ENCODE results near the gene TPK1. TPM values are rescaled to one million over a fixed set of nuclear protein-coding genes. Genes with fewer than 3 reads are reported as not detected.
"Not testable (repeated sequence)": the region's sequence is repeated elsewhere in the genome, so short reads cannot be mapped to it uniquely, and the experiment has no call there.

Gene TPK1
- polyA plus RNA-seq, 10 donors, result 3.2 to 4.5 (median 3.6) TPM

DNA sequence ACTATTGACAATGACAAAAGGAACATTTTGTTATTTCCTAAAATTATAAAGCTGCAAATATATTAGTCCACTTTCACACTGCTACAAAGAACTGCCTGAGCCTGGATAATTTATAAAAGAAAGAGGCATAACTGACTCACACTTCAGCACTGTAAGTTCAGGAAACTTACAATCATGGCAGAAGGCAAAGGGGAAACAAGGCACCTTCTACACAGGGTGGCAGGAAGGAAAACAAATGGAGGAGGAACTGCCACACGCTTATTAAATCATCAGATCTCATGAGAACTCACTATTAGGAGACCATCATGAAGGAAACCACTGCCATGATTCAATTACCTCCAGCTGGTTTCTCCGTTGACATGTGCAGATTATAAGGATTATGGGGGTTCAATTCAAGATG lies 203.1 kb downstream of the TPK1 start:
- no peak for DNase-seq

DNA sequence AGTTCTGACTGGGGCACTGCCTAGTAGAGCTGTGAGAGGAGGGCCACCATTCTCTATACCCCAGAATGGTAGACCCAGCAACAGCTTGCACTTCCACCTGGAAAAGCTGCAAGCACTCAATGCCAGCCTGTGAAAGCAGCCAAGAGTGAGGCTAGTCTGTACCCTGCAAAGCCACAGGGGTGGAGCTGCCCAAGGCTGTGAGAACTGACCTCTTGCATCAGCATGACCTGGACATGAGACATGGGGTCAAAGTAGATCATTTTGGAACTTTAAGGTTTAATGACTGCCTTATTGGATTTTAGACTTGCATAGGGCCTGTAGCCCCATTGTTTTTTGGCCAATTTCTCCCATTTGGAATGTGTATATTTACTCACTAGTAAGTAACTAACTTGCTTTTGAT lies 206.3 kb downstream of the TPK1 start:
- DNase-seq, result no peak

GRCh38 chr7:144629011-144629410 lies 206.8 kb downstream of the TPK1 start:
- no peak for DNase-seq

GRCh38 chr7:144628176-144628575 lies 207.7 kb downstream of the TPK1 start:
- DNase-seq, result no peak

- no peak for DNase-seq
These were observed 213.1 kb downstream of the TPK1 start for GRCh38 chr7:144622745-144623144.

DNA sequence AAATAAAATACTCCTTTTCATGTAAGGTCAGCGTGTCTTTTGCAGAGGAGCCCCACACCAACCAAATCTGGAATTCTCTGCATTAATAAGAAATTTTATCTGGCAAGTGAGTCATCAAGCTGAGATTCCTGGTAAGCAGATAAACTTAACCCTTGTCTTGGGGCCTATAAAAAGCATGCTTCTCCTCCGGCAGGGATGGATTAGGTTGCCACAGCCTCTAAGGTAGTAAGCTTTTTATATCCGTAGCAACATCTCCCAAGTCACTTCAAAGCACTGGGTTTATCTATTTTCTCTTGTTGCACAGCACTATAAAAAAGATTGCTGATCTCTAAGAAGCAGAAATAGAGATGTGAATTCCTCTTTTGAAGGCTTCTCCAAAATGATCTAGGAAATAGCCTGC lies 229.6 kb downstream of the TPK1 start:
- DNase-seq, result peak in 1 of 3 donors; percentile 2

- no peak for DNase-seq
These were observed 238.9 kb downstream of the TPK1 start for GRCh38 chr7:144596953-144597352.

DNA sequence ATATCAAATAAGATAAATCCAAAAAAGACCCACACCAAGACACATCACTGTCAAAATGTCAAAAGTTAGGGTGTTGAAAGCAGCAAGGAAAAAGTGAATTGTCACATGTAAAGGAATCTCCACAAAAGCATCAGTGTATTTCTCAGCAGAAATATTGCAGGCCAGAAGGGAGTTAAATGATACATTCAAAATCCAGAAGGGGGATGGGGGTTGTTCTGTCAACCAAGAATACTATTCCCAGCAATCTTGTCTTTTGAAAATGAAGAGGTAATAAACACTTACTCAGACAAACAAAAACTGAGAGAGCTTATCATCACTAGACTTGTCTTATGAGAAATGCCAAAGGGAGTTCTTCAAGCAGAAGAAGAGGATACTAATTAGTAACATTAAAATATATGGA lies 241.3 kb downstream of the TPK1 start:
- no peak for DNase-seq

GRCh38 chr7:144588559-144589051 lies 247.2 kb downstream of the TPK1 start:
- peak; percentile 11 to 81 (median 46) for DNase-seq

GRCh38 chr7:144587701-144588100 lies 248.2 kb downstream of the TPK1 start:
- peak in 1 of 3 donors; percentile 4 for DNase-seq

- DNase-seq, result no peak
These were observed 251.1 kb downstream of the TPK1 start for GRCh38 chr7:144584726-144585125.

- no peak for DNase-seq
These were observed 256.2 kb downstream of the TPK1 start for GRCh38 chr7:144579687-144580086.

DNA sequence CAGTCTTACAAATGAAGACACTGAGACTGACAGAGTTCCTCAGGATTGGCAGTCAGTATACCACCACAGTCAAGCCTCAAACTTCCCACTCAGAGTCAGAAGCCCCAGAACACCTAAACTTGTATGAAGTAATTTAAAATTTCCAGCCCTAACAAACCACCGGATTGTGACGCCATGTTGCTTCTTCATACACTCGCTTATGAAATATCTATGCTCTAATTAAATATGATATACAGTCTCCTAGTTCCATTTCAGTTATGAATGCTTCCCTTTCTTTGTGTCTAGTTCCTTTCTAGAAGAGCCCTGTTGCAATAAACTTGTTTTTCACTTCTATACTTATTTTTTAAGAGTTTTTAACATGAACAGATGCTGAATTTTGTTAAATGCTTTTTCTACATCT lies 260.4 kb downstream of the TPK1 start:
- no peak for DNase-seq

GRCh38 chr7:144574753-144575152 lies 261.1 kb downstream of the TPK1 start:
- not testable (repeated sequence) for DNase-seq

GRCh38 chr7:144568233-144568632 lies 267.6 kb downstream of the TPK1 start:
- DNase-seq, result no peak

GRCh38 chr7:144565586-144565985 lies 270.3 kb downstream of the TPK1 start:
- DNase-seq, result no peak

- DNase-seq, result no peak
These were observed 286.0 kb downstream of the TPK1 start for GRCh38 chr7:144549861-144550260.

GRCh38 chr7:144548556-144548955 lies 287.3 kb downstream of the TPK1 start:
- DNase-seq, result no peak

- DNase-seq, result no peak
These were observed 288.0 kb downstream of the TPK1 start for GRCh38 chr7:144547888-144548287.

GRCh38 chr7:144546782-144547181 lies 289.1 kb downstream of the TPK1 start:
- DNase-seq, result no peak

DNA sequence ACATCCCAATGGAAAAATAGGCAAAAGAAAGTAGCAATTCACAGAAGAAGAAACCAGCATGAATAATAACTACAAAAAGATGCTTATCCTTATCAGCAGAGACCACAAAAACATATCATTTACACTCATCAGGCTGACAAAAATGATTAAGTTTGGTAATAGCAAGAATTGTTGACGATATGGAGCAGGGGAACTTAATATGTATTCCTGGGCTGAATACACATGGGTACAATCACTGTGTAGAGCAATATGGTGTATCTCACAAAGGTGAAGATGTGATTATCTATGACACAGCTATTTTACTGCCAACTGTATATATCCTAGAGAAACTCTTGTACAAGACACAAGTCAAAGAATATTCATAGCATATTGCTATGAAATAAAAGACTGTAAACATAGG lies 290.5 kb downstream of the TPK1 start:
- no peak for DNase-seq

DNA sequence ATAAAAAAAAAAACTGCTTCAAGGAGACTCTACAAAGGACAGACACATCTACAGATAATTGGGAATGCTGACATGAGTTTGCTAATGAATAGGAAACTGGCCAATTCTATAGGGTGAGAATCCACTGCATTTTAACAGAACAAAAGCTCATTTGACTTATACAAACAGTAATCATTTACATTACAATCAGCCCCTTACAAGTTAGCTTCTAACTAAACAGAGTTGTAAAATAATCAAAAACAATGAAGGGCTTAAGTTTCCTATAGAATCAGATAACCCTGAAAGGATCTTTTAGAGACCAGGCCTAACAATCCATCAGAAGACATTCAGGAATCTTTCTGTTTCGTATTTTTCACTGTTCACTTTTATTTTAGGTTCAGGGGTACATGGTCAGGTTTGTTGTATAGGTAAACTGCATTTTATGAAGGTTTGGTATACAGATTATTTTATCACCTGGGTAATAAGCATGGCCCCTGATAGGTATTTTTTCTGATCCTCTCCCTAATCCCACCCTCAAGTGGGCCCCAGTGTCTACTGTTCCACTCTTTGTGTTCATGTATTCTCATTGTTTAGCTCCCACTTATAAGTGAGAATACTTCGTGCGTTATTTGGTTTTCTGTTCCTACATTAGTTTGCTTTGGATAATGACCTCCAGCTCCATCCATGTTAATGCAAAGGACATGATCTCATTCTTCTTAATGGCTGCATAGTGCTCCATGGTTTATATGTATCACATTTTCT lies 301.0 kb downstream of the TPK1 start:
- DNase-seq, result no peak

DNA sequence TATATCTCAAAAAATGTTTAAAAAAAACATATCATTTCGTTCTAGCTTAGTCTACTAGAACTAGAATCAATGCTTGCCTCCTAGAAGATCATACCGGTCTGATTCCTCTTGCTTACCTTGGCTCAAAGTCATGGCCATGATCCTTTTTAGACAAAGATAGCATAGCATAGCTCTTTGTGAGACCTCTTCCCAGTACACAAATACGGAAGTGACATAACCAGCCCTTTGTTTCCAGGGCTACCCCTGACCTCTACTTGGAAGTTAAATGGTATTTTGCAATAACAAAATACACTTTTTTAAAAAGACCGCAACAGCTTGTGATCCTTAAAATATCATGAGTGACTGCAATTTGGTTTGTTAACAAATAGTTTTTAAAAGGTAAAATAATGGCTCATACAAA lies 301.7 kb downstream of the TPK1 start:
- no peak for DNase-seq

DNA sequence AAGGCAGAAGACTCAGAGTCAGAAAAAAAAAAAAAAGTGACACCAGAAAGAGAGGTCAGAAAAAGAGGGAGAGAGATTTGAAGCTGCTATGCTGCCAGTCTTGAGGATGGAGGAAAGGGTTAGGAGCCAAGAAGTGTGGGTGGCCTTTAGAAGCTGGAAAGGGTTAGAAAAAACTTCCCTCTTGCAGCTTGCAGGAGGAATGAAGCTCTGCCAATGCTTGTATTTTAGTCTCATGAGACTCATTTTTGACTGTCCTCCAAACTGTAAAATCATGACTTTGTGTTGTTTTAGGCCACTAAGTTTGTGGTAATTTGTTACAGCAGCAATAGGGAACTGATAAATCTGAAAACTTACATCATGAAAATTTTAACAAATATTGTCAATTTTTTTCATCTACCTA lies 304.7 kb downstream of the TPK1 start:
- DNase-seq, result no peak
